ENCODE data around the gene FAM53A.

Gene FAM53A

DNA sequence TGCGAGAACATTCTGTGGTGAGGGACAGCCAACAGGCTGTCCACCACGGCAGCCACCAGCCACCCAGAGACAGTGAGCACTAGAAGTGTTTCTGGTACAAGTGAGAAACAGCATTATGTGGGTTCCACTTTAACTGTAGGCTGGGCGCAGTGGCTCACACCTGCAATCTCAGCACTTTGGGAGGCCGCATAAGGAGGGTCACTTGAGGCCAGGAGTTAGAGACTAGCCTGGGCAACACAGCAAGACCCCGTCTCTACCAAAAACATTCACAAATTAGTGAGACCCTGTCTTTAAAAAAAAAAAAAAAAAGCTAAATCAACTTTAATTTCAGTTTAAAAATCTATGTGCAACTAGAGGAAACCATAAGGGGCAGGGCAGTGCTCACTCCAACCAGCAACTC is 20.6 kb downstream of the FAM53A start:
- DNase-seq (ENCODE audit: insufficient read length, low spot score) (no peak), FAIRE-seq (no peak)

DNA sequence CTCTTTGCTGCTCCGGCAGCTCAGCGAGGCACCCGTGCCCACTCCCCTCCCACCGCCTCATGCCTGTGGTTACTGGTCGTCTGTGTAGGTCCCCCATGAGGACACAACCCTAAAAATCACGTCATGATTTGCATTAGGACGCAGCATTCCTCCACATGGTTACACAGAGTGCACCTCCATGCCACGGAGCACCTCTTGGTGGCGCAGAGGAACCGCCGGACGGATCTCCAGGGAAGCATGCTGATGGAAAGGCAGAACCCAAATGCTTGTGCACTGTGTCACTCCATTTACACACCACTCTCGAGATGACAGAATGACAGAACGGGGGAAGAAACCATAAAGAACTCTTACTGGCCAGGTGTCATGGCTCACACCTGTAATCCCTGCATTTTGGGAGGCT is 22.4 kb downstream of the FAM53A start:
- DNase-seq (ENCODE audit: insufficient read length, low spot score) (no peak), FAIRE-seq (no peak)

DNA sequence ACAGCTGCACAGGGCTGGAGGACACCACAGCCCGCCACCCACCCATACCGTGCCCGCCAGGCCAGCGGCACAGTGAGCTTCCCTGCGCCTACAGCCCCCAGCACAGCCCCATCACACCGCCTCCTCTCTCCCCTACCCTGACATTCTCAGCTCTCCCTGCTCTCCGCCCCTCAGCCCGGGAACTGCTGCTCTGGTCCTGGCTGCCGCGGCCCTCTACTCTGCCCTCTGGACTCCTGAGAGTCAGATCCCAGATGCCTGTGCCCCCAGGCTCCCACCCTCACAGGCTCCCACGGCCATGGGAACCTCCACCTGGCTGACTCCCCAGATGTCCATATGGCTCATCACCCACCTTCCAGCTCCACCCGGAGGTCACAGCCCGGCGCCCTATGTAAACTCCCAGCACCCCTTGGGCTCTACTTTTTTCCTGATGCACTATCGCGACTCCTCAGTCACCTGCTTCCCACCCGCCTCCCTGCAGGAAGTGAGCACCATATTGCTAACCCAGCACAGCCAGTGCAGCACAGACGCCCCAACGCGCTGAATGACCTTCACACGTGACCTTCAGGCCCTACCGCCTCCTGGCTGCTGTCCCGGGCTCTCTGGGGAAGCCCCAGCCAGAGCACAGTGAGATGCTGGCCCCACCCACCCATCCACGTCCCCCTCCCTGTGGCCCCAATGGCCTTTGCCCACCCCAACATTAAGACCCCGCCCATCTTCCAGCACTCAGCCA is 23.0 kb downstream of the FAM53A start:
- DNase-seq (ENCODE audit: insufficient read length, low spot score) = no peak
- no peak for FAIRE-seq

DNA sequence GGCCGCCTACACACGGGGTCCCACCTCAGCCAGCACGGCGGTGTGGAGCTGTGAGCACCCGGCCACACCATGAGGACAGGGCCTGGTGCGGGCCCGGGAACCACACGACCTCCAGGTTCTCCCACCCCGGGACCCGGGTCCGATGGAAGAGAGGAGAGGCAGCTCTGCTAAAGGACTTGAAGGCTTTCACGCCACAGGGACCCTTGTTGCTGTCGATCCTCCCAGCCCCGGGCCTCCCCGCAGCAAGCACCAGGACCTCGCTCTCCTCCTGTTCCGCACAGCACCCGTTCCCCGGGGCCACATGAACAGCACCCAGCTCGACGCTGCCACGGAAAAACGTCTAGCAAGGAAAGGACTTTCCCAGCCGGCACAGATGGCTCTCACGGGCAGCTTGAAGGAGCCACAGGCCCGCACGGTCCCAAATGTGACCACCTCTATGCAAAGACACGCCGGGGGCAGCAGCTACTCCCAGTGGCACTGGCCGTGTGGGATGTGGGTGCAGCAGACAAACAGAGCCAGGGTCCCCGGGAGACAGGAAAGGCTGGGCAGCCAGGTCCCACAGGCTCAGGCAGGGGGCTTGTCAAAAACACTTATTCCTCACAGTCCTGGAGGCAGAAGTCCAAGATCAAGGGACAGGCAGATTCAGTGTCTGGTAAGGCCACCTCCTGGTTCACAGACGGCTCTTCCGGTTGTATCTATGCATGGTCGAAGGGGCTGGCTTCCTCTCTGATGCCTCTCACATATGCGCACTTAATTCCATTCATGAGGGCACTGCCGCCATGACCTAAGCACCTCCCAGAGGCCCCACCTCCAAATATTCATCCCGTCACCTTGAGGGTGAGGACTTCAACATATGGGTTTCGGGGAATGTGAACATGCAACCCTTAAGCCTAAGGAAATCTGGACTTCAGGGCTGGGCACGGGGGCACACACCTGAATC is 24.7 kb downstream of the FAM53A start:
- FAIRE-seq (no peak), DNase-seq (ENCODE audit: insufficient read length, low spot score) (no peak)

DNA sequence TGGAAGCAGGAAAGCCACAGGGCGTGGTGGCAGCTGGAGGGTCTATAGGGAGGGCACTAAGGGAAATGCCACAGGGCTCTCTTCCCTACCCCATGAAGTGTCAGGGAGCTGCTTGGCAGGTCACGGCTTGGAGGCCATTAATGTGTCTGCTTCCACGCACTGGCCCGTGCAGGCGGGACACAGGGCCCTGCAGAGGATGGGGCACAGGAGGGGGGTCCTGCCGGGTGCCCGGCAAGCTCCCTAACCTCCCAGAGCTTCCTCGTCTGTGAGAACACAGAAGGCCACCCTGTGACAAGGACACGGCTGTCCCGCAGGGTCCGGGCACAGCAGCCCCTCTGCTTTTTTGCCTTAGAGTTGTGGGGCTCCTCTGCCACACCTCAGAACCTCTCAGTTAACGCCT is 25.5 kb downstream of the FAM53A start:
- DNase-seq (ENCODE audit: insufficient read length, low spot score) (no peak), FAIRE-seq (no peak)

DNA sequence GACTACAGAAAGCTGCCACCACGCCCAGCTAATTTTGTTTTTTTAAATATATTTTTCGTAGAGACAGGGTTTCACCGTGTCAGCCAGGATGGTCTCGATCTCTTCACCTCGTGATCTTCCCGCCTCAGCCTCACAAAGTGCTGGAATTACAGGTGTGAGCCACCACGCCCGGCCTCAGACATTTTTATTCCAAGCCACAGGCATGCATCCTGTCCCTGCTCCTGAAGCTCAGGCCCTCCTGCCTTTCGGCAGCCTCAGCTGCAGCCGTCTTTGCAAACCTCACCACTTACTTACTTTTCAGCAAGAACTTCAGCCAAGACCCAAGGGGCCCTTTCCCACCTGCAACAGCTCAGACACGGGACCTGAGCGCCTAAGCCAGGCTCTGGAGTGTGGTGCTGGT is 26.0 kb downstream of the FAM53A start:
- FAIRE-seq (no peak), DNase-seq (ENCODE audit: insufficient read length, low spot score) (no peak)

DNA sequence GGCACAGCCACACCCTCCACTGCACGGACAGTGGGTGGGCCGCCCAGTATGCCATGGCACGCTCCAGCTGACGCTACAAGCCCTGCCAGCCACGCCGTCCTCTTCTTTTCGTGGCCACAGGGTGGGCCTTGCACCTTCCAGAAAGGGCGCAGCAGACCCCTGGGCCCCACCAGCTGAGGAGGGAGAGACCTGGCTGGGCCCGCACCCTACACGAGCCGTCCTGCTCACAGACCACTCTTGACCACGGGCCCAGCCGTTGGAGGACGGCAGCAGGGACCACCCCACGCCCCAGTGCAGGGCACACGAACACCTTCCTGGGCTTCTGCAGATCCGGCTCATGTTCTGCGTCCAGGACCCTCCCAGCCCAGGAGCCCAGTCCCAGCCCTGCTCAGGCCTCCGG is 27.1 kb downstream of the FAM53A start:
- DNase-seq (ENCODE audit: insufficient read length, low spot score) = no peak
- FAIRE-seq = no peak

DNA sequence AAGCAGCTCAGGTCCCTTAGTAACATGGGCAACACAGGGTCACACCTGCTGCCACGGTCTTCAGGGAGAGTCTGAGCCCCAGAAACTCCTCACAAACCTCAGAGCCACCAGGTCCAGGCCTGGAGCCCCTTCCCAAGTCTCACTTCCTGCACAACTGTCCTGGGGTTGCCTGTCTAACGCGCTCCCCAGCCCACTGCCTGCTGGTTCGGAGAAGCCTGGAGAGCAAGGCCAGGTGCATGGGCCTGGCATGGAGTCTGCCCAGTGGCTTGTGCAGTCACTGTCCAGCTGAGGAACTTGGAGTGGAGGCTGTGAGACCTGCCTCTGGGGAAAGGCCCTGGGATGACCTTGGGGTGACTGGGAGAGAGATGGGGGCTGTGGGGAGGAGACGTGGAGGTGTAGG is 28.0 kb downstream of the FAM53A start:
- no peak for FAIRE-seq

DNA sequence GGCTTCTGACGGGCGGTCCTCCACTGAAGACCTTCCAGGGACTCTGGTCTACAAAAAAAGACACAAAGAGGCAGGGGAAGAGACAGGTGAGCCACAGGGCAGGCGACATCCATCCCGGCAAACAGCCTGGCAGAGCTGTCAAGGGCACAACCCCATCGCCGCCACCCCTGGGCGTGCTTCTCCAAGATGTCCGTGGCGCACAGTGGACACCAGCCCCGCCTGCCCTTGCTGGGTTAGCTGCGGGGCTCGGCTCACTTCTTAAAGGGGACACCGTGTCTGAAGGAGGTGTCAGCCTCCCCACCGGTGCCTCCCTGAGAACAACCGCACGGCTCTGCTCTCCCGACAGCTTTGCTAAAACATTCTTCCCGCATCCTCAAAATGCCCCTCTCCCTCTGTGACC is 28.4 kb downstream of the FAM53A start:
- FAIRE-seq = no peak
- DNase-seq (ENCODE audit: insufficient read length, low spot score) = no peak

More for the DNA sequence above, 28.0 kb downstream of the FAM53A start:
- DNase-seq (ENCODE audit: insufficient read length, low spot score) = no peak

DNA sequence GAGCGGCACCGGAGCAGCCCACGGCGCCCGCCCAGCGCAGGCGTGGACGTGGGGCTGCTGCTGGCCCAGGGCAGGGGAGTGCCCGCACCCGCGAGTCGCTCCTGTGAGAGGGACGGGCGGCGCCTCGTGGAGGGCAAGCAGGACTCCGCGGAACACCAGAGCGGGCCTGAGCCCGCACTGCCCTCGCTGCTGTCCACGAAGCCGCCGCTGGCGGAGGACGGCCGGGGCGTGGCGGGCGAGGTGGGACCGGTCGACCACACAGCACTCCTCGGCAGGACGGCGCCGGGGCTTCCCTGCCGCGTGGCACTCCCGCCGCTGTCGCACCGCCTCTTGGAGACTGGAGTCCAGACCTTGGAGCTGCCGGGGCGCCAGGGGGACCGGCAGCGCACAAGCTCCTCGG is 29.0 kb downstream of the FAM53A start:
- FAIRE-seq (no peak), DNase-seq (ENCODE audit: insufficient read length, low spot score) (no peak)

DNA sequence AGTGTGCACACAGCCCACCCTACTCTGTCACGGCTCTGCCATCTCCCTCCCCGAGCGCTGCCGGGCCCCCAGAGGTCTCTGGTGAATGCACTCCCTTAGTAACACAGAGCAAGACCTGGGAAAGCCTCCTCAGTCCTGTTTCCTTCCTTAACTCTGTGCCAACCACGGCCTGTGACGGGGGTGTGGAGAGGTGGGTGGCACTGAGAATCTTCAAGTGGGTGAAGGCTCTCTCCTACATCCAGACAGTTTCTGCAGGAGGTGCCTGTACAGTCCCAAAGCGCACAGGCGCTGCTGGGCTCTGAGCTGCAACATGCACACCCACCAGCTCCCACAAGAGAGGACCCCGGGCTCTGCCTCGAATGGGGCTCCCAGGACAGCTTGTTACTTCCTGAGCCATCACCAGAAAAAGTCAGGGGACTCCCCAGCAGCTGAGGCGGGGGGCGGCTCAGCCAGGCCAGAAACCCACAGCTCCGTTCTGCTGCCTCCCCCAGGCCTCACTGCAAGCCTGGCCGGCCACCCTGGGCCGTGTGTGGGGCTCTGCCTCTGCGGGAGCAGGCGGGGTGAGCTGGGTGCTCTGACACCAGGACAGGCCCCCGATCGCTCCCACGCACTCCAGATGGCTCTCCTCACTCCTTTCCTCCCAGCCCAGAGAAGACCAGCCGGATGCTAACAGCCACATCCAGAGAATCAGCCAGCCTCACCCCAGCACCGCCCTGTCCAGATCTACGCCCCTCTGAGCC is 29.7 kb downstream of the FAM53A start:
- DNase-seq (ENCODE audit: insufficient read length, low spot score) = no peak
- no peak for FAIRE-seq

DNA sequence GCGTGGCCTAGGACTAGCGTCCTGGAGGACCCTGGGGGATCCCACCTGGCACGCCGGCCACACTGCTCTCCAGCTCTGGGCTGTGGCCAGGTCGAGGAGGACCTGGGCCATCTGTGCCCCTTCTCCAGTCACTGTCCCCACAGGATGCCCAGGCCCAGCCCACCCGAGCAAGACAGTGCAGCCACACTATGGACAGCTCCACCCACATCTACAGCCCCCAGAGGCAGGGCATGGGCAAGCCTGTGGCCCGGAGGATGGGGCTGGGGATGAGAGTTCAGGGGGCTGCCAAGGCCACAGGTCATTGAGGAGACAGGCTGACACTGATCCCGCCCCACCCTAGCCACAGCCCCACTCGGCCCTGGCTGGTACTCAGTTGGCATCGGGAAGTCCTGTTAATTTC is 30.3 kb downstream of the FAM53A start:
- FAIRE-seq = no peak
- DNase-seq (ENCODE audit: insufficient read length, low spot score) = no peak

DNA sequence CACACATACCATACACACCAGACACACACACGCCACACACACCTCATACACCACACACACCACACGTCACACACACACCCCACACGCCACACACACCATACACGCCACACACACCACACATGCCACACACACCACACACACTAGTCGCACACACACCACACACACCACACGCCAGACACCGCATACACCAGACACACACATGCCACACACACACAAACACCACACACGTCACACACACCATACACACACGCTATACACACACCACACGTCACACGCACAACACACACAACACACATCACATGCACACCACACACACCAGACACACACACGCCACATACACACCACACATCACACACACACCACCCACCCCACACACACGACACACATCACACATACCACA is 32.0 kb downstream of the FAM53A start:
- DNase-seq (ENCODE audit: insufficient read length, low spot score) = no peak
- peak; percentile 23 for FAIRE-seq

DNA sequence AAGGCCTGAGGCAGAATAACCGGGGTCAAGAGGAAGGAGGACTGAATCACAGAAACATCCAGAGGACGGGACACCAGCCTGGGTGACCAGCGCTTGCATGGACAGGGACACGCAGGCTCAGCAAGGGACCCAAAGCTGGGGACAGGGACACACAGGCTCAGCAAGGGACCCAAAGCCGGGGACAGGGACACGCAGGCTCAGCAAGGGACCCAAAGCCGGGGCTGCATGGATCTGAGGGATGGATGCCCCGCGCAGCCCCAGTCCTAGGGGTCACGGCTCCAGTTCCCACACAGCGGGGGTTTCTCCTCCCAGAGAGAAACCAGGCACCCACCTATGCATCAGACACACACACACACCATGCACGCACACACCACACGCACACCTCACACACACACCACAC is 32.5 kb downstream of the FAM53A start:
- no peak for FAIRE-seq
- no peak for DNase-seq (ENCODE audit: insufficient read length, low spot score)

DNA sequence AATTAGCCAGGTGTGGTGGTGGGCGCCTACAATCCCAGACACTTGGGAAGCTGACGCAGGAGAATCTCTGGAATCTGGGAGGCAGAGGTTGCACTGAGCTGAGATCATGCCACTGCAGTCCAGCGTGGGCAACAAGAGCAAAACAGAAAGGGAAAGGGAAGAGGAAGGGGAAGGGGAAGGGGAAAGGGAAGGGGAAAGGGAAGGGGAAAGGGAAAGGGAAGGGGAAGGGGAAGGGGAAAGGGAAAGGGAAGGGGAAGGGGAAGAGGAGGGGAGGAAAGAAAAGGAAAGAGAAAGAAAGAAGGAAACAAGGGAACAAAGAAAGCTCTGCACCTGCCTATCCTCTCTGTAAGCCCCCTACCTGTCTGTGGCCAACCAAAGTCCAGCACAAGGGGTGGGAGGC is 35.2 kb downstream of the FAM53A start:
- no peak for DNase-seq (ENCODE audit: insufficient read length, low spot score)
- no peak for FAIRE-seq

DNA sequence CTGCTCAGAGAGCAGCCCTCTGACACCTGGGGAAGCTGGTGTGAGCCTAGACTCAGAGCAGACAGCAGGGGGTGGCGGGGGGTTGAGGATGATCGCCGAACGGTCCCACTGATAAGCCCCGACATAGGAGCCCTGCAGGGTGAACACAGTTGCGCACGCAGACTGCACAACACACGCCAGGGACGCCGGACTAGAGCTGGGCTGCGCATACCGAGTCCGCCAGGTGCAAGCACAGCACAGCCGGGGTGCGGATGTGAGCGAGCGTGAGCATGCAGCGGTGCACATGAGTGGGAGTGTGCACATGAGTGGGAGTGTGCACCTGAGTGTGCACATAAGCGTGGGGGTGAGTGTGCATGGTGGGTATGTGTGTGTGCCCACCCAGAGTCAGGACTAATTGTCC is 36.7 kb downstream of the FAM53A start:
- FAIRE-seq = no peak
- no peak for DNase-seq (ENCODE audit: insufficient read length, low spot score)

DNA sequence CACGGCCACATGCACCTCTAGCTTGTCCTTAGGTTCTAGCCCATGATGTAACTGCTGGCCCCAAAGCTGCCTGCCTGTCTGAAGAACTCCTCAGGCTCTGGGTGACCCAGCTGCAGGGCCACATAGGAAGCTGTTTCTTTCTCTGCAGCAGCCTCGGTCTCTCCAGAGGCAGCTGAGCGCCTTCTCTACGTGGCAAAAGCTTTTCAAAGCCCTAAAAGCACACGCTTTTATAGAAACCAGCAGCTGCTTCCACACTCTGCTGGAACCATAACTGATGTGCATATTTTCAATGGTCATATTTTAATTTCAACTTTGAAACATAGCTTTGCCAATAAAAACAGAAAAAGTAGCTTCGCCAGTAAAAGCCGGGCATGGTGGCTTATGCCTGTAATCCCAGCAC is 37.4 kb downstream of the FAM53A start:
- DNase-seq (ENCODE audit: insufficient read length, low spot score) (no peak), FAIRE-seq (no peak)

DNA sequence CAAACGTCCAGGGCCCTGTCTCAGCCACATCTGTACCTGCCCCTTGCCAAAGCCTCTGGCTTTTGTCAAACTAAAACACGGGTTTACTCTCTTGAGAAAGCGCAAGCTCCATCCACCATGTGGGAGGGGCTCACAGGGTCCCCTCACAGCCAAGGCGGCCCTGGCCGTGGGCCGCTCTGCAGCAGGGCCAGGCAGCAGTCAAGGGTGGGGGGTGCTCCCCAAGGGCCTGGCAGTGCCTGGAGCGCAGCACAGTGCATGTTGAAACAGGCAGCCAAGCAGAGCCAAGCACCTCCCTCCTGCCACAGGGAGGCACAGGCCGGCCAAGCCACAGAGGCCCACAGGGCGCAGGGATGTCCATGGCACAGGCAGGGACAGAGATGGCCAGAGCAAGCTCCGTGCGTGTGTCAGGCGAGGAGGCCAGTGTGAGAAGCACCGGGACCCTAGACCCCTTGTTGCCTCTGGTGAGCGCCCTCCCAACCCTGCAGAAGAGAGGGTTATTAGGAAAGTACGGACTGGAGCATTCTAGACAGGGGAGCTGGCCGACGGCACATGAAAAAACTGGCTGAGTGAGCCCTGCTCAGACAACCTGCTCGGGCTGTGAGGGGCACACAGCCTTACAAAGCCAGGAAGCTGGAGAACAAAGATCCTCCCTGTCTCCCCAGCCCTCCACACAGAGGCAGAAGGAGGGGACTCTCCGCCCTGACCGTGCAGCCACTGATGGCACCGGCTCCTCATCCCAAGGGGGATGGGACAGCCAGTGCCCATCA is 39.0 kb downstream of the FAM53A start:
- FAIRE-seq (no peak), DNase-seq (ENCODE audit: insufficient read length, low spot score) (no peak)

DNA sequence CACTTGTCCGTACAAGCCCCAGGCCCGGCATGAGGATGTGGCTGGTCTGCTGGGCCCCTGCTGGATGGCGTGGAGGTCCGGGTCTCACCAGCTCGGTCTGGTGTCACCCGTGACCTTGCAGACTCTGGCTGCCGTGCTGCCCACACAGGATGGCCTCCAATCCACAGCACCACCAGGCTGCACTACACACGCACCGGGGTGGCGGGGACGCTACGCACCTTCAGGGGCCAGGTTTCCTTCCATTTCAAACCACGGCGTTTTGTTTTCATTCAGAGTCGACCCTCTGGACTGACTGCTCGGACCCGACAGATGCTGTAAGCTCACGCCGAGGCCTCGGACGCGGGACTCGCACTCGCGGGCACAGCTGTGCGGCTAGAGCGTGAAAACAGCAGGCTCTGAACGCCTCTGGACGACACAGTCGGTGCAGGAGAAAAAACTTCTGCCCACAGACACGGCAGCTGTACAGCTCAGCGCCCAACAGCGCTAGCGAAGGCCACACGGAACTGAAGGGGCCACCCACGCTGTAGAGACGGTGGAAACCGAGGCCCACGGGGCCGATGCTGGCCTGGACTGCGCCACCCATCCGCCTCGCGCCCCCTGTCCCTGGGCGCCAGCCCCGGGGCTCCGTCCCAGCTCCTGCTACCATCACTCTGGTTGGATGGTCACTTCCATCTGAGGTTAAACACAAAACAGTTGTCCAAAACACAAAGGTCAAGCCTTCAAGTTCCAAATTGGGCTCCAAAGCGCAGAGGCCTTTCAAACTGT is 40.0 kb downstream of the FAM53A start:
- FAIRE-seq = no peak
- DNase-seq (ENCODE audit: insufficient read length, low spot score) = no peak

Measured in GM19239 (cell line).